RWPE2 (cell line): ENCODE data around the gene BIN1.
A peak's percentile ranks its signal among the peaks of the same experiment; 100 is the strongest.

ENCODE experiments used
- ATAC-seq: fragments of 200-7000 bp; cut with Tn5 transposase; 3 replicates; pipeline ENCODE4 v1.9.1; 2021; ENCODE audit warnings: low read depth
- DNase-seq: peaks from one replicate; pipeline ENCODE4 v3.0.0-alpha.2; 2020; ENCODE audit warnings: low spot score
- H3K27ac ChIP-seq: fragments of 450-650 bp; 2 replicates; pipeline ENCODE4 v1.5.1; 2017; ENCODE audit warnings: mild to moderate bottlenecking; ENCODE audit not compliant: poor library complexity, severe bottlenecking
- H3K27me3 ChIP-seq: fragments of 250-450 bp; sonication (Bioruptor Pico); 2 replicates; pipeline ENCODE4 v1.5.1; 2021; ENCODE audit warnings: mild to moderate bottlenecking, moderate library complexity; ENCODE audit not compliant: insufficient read depth, poor library complexity, severe bottlenecking
- H3K36me3 ChIP-seq: fragments of 250-450 bp; sonication (Bioruptor Pico); 2 replicates; pipeline ENCODE4 v1.5.1; 2020; ENCODE audit warnings: low read depth, mild to moderate bottlenecking, moderate library complexity
- H3K4me1 ChIP-seq: fragments of 250-450 bp; sonication (Bioruptor Pico); 2 replicates; pipeline ENCODE4 v1.5.1; 2021; ENCODE audit warnings: mild to moderate bottlenecking, moderate library complexity; ENCODE audit not compliant: insufficient read depth, poor library complexity, severe bottlenecking
- H3K4me3 ChIP-seq: fragments of 250-450 bp; sonication (Bioruptor Pico); 2 replicates; pipeline ENCODE4 v1.5.1; 2021; ENCODE audit warnings: mild to moderate bottlenecking, moderate library complexity; ENCODE audit not compliant: severe bottlenecking
- H3K9me3 ChIP-seq: fragments of 250-450 bp; sonication (Bioruptor Pico); 2 replicates; pipeline ENCODE4 v1.5.1; 2021; ENCODE audit warnings: mild to moderate bottlenecking, moderate library complexity; ENCODE audit not compliant: severe bottlenecking
- CTCF ChIP-seq: fragments of 450-650 bp; IDR thresholded peaks from one replicate; pipeline ENCODE4 v1.5.1; 2017; ENCODE audit warnings: mild to moderate bottlenecking, moderate library complexity; ENCODE audit not compliant: poor library complexity, severe bottlenecking

Gene BIN1

GRCh38 chr2:127145280-127145895, 38.4 kb upstream of the BIN1 start:
- DNase-seq (no peak), ATAC-seq (0 out of 3 replicates have a peak, but pooled peaks have one; percentile 19)
- Histone ChIP-seq H3K9me3 (no peaks in the 10 kb centered on the region), H3K27me3 (no peaks in the 10 kb centered on the region), H3K4me3 (no peak overlapping the region), H3K4me1 (peaks cover 33% of the 10 kb centered on the region), H3K27ac (peak overlapping the region; percentile 98), H3K36me3 (no peaks in the 10 kb centered on the region)
- no peak for TF ChIP-seq CTCF

GRCh38 chr2:127143841-127144782, 37.2 kb upstream of the BIN1 start:
- peaks cover 28% of the 10 kb centered on the region for H3K4me1 ChIP-seq
- H3K36me3 ChIP-seq: no peaks in the 10 kb centered on the region
- H3K27me3 ChIP-seq: no peaks in the 10 kb centered on the region
- no peaks in the 10 kb centered on the region for H3K9me3 ChIP-seq
- H3K4me3 ChIP-seq: no peak overlapping the region
- TF ChIP-seq CTCF: no peak
- ATAC-seq: peak; percentile 54
- H3K27ac ChIP-seq: peak overlapping the region; percentile 98
- no peak for DNase-seq

- TF ChIP-seq CTCF: no peak
- H3K9me3 ChIP-seq: no peaks in the 10 kb centered on the region
- H3K27me3 ChIP-seq: no peaks in the 10 kb centered on the region
- H3K4me1 ChIP-seq: peaks cover 21% of the 10 kb centered on the region
- H3K4me3 ChIP-seq: no peak overlapping the region
- no peak for DNase-seq
- ATAC-seq: no peak
- H3K36me3 ChIP-seq: no peaks in the 10 kb centered on the region
- peak overlapping the region; percentile 98 for H3K27ac ChIP-seq
Measured at GRCh38 chr2:127142663-127143630, 36.0 kb upstream of the BIN1 start.

- Histone ChIP-seq H3K27me3 (no peaks in the 10 kb centered on the region), H3K36me3 (no peaks in the 10 kb centered on the region), H3K27ac (no peak overlapping the region), H3K4me3 (no peak overlapping the region), H3K4me1 (peaks cover 17% of the 10 kb centered on the region), H3K9me3 (no peaks in the 10 kb centered on the region)
- DNase-seq (no peak), ATAC-seq (no peak)
- no peak for TF ChIP-seq CTCF
Measured at GRCh38 chr2:127140538-127140937, 33.6 kb upstream of the BIN1 start.
